GOT3 (cell line): ENCODE results near the gene CEP63.
"Not testable (repeated sequence)": the region's sequence is repeated elsewhere in the genome, so short reads cannot be mapped to it uniquely, and the experiment has no call there.

Experiments
- DNase-seq: peaks from one replicate; lab custom pipeline; 2025; ENCODE audit warnings: mixed read lengths; lab: John Stamatoyannopoulos, UW

Gene CEP63

DNA sequence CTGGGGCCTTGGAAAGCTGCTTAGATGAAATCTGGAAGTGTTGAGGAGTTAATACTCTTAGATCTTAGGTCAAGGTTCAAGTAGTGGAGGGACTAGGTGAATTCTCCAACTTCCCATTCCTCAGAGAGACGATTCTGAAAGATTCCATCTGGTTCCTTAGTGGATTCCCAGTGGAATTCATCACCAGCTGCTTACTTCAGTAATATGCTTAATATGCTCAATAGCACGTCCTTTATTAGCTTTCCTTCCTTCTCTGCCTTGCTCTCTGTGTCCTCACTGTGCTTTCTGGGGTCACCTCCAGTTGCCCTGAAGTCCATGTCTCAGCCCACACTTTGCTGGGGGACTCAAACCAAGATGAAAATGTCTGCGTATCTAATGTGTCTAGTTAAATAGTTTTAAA is 31.0 kb downstream of the CEP63 start:
- no peak for DNase-seq

DNA sequence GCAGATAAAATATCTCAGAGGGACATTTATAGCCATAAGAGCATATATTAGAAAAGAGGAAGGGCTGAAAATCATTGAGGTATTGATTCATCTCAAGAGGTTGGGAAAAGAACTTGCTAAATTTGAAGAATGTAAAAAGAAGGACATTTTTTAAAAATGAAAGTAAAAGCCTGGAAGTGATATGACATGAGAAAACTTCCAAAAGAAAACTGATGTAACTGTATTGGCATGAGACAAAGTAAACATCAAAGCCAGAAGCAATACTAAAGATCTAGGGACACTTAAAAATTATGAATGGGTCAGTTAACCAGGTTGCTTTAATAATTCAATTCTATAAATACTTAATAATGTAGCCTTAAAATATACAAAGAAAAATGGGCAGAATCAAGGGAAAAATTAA is 31.9 kb downstream of the CEP63 start:
- DNase-seq = no peak

DNA sequence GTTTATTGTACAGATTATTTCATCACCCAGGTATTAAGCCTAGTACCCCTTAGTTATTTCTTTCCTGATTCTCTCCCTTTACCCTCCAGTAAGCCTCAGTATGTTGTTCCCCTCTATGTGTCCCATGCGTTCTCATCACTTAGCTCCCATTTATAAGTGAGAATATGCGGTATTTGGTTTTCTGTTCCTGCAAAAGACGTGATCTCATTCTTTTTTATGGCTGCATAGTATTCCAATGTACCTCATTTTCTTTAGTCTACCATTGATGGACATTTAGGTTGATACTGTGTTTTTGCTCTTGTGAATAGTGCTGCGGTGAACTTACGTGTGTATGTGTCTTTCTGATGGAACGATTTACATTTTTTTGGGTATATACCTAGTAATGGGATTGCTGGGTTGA is 36.7 kb downstream of the CEP63 start:
- no peak for DNase-seq

DNA sequence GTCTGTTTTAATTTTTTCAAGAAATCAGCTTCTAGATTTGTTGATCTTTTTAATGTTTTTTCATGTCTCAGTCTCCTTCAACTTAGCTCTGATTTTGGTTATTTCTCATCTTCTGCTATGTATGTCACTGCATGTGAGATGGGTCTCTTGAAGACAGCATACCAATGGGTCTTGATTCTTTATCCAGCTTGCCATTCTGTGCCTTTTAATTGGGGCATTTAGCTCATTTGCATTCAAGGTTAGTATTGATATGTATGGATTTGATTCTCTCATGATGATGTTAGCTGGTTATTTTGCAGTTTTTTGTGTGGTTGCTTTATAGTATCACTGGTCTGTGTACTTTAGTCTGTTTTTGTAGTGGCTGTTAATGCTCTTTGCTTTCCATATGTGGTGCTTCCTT is 39.4 kb downstream of the CEP63 start:
- DNase-seq = no peak

DNA sequence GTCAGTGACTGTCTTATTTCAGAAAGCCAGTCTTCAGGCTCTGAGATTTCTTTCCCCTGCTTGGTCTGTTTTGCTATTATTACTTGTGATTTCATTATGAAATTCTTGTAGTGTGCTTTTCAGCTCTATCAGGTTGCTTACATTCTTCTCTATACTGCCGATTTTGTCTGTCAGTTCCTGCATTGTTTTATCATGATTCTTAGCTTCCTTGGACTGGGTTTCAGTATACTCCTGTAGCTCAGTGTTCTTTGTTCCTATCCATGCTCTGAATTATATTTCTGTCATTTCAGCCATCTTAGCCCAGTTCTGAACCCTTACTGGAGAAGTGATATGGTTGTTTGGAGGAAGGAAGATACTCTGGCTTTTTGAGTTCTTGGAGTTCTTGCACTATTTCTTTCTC is 40.5 kb downstream of the CEP63 start:
- no peak for DNase-seq

DNA sequence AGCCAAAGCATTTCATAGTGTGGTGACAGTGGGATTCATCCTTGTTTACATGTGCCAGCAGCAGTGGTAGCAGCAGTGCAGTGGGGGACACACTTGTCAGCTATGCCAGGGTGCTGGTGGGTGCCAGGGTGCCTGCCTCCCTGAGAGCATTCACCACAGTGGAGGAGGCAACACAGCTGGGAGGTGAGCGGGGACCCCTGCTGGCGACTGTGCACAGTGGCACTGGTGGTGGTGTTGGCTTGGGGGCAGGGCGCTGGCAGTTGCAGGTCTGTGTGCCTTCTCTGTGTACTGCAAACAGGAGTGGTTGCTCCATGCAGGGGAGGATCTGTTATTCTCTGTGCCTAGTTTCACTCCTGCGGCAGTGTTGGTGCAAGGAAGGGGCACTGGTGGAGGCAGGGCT is 41.2 kb downstream of the CEP63 start:
- DNase-seq = no peak

DNA sequence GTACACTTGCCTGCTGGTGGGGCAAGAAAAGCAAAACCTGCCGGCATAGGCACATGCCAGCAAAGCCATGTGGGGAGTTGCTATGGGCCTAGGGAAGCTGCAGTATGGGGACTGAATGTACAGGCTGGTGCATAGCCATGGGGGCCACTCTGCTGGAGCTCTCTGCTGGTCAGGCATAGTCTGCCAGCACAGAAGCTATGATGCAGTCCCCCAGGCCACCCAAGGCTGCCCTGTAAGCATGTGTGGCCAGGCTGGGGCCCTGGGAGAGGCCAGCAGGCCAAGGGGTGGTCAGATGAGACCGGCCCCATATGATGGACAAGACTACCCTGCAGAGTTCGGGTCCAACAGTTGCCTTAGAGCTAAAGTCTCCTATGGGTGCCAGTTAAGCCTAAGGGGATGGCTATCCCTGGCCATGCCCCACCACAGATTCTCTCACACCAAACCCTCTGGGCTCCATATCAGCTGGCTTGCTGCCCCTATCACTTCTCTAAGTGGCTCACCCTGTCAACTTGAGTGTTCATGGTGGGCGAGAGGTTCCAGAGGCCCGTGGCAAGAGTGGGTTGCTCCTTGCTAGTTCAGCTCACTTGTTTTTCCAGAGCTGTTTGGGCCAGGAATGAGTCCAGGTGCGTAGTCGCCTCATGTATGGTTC is 41.8 kb downstream of the CEP63 start:
- DNase-seq = no peak

DNA sequence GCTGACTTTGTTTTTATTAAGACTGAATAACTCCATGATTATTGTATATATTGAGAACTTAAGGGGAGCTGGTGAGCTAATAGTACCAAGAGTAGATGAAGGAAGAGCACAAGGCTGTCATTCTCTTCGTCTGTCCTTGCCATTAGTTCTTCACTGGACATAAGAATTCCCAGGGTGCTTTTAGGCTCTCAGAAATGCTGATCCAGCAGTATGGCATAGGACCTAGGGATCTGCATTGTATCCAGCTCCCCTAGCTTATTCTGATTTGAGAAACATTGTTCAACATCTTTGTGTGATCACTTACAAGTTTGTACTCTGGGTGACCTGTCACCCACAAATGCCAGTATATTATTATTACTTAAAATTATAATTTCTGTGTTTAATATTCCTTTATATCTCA is 47.6 kb downstream of the CEP63 start:
- DNase-seq = no peak

DNA sequence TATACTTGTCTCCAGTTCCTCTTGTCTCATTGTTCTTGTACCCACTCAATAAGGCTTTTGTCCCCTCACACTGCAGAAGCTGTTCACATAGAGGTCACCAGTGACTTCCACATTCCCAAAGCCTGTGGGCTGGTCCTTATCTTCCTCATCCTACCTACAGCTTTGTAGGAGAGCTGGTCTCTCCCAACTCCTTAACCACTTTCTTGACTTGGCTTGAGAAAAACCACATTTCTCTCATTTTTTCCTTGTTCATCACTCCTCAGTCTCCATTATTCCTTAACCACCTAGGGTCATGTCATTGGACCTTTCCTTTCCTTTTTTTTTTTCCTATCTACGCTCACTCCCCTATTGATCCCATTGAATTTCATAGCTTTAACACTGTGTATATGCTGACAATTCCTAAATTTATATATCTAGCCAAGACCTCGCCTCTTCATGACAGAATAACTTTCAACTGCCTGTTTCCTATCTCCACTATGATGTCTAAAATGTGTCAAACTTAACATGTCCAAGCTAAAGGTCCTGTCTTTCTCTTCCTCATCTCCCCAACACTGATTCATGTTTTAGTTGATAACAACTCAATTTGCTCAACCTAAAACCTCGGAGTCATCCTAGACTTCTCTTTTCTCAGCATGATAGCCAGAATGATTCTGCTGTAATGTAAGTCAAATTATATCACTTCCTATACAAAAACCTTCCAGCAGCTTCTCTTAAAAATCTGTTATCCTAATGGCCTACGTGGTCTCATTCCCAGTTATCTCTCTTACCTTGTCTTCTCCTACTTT is 49.5 kb downstream of the CEP63 start:
- no peak for DNase-seq

DNA sequence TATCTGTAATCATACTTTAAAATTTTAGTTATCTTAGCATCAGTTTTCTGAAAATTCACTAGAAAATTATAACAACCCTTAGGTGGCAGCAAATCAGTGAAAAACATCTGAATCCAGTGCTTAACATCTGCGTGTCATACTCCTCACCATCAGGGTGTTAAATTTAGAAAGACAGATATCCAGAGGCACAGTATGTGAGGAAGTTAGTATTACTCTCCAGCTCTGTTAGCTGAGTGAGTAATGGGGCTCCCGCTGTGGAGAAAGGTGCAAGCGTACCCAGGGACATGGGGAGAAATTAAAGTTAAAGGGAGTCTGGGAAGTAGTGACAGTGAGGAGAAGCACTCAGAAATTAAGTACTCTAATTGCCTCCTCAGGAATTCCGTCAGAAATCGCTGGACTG is 50.9 kb downstream of the CEP63 start:
- no peak for DNase-seq

DNA sequence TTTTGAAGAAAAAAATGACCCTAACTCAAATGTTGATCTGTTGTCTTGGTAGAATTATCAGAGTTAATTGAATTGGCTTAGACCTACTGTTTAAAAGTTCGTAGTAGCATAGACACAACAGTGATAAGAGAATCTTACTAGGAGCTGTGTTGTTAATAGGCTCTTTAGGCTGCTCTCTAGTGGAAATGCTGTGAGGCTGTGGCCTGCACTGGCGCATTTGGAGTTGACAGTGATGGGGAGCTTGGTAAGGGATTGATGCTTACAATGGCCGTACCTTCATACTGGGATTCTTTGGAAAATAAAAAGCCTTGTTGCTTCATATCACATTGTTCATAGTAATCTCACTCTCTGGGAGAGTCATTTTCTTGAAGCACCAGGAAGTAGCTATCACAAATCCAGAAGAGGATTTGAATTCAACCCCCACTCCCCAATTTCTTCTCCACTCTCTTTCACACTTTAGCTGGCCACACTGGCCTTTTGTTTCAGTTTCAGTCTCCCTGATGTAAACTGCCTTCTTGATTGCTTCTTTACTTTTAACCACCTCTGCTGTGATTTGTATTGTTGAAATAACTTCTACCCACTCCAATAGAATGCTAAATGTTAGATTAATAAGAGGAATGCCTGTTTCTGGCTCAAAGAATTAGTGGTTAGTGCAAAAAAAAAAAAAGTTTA is 56.6 kb downstream of the CEP63 start:
- no peak for DNase-seq

DNA sequence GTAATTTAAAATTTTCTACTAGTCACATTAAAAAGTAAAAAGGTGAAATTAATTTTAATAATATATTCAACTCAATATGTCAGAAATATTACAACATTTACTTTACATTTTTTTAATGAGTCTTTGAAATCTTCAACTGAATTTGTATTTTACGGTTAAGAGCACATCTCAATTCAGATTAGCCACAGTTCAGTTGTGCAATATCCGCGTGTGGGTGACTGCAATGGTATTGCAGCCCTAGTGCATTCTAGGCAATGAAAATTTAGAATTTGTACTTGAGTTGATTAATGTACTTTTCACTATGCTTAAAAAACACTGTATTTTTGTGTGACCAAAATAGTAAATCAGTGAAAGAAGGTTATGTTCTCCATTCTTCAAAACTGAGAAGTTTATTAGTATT is 57.3 kb downstream of the CEP63 start:
- DNase-seq = no peak

DNA sequence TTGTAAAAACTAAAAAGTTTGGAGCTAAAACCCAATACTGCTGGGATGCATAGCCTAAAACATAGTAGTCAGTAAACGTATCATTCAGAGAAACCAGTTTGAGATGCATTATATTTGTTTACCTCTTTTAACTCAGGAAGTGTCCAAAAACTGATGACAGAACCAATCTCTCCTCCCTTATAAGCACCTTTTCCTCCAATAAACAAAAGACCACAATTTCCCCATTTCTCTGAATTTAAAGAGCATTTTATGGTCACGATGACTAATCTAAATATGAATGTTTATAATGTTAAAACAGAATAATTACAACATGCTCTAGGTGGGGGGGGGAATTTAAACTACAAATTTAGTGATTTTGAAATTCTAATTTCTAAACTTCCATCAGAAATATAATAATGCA is 58.5 kb downstream of the CEP63 start:
- DNase-seq = no peak

DNA sequence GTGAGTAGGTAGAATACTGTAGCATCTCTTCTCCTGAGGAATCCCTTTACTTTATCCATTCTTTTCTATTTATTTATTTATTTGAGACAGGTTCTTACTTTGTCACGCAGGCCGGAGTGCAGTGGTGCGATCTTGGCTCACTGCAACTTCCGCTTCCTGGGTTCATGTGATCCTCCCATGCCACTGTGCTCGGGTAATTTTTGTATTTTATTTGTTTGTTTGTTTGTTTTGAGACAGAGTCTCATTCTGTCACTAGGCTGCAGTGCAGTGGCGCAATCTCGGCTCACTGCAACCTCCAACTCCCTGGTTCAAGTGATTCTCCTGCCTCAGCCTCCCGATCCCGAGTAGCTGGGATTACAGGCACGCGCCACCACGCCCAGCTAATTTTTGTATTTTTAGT is 58.9 kb downstream of the CEP63 start:
- not testable (repeated sequence) for DNase-seq

DNA sequence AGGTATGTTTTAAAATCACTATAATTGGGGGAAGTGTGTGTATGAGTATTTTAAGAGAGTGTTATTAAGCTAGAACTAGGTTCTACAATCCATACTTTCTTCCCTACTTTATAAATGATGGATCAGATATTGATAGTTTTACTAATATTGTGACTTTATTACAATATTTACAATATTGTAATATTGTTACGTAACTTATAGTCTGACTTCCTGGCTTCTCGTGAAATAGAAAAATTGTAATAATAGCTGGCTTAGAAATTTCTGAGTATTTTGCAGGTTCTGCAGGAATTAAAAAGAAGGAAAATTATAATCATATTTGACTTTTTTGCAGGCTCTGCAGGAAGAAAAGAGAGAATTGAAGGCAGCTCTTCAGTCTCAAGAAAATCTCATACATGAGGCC is 60.0 kb downstream of the CEP63 start:
- no peak for DNase-seq

DNA sequence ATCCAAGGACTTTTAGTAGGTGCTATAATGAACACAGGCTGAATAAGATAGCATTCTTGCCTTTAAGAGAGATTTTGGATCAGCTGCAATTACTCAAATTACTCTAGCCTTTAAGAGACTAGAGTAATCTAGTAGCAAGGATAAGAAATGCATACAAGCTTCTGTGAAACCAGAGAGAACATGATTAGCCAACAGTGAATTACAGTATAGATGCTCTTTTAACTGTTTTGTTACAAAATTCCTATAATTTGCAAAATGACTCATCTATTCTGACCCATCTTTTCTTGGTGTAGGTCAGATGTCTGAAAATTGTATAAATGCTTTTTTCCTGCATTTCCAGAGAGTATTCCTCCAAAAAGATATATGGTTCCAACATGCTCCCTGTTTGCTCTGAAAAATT is 66.9 kb downstream of the CEP63 start:
- no peak for DNase-seq

DNA sequence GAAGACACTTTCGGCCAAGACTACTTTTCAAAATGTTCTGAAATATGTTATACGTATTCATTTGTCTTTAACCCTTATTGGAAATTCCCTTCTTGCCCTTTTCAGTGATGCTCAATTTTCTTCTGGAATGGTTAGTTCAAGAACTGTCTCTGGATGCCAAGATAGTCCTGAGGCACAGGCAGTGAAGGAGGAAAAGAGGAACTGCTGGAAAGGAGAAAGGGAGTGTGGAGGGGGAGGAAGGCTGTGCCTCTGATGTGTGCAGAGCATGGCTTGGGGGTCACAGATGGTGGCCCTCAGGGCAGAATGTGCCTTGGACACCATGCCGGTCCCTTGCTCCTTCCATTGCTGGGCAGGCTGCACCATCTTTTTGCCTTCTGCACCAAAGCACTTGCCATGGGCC is 73.7 kb downstream of the CEP63 start:
- DNase-seq = no peak

DNA sequence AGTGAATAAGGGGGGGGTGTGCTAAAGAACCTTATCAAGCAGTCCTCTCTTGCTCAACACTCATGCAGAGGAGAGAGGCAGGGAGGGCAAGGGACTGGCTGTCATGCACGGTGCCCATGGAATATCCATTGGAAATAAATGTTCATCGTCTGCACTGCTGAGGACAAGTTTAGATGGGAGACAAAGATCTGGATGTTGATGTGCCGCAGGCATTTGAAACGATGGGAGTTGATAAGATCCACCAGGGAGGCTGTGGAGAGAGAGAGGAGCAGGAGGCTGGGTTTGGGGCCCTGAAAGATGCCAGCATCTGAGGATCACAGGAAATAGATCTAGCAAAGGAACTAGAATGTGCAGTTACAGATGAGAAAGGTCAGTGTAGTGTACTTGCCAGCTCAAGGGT is 76.2 kb downstream of the CEP63 start:
- DNase-seq = no peak

DNA sequence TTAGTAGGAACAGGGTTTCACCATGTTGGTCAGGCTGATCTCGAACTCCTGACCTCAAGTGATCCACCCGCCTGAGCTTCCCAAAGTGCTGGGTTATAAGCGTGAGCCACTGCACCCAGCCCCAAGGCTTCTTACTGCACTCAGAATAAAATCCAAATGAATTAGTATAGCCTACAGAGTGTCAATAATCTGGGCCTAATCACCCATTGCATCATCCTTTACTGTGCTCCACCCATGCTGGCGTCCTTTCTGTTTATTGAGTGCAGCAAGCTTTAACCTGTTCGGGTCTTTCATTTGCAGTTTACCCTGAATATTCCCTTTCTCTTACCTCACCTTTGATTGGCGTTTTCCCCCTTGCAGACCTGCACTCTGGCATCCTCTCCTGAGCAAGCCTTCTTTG is 77.7 kb downstream of the CEP63 start:
- DNase-seq = no peak

DNA sequence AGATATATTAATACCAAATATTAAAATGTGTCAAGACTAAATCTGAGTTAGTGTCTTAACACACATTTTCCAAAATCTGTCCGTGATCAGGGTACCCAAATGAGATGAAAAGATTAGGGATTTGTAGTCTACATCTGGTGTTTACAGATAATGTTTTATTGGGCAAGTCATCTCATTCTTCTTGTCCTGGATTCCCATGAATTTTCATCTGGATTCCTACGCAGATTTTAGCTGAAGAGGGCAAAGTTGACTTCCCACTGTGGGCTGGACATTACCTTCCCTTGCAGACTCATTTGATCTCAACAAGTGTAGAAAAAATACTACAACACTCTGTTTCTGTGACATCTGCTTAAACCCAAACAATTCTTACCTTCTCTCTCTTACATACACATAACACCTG is 79.1 kb downstream of the CEP63 start:
- no peak for DNase-seq

DNA sequence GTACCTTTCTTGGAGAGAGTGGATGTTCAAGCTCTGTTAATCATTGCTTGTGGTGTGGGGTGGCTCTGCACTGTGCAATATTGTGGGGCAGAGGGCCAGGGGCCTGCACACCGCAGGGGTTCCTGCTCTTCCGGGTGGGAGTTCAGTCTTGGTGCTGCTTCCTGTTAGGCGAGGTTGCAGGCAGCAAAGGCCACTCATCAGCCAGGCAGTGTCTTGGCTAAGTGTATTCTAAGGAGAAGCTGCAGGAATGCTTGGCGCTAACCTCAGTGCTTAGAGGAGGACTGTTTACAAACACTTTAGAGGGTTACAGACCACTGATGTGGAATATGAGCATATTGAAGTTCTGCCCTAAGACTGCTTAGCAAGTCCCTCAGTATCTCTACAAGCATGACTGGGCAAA is 81.7 kb downstream of the CEP63 start:
- no peak for DNase-seq

DNA sequence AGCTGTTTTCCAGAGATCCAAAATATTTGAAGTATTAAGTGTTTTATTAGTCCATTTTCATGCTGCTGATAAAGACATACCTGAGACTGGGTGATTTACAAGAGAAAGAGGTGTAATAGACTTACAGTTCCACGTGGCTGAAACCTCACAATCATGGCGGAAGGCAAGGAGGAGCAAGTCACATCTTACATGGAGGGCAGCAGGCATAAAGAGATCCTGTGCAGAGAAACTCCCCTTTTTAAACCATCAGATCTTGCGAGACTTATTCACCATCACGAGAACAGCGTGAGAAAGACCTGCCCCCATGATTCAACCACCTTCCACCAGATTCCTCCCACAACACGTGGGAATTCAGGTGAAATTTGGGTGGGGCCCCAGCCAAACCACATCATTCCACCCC is 82.9 kb downstream of the CEP63 start:
- DNase-seq = no peak

DNA sequence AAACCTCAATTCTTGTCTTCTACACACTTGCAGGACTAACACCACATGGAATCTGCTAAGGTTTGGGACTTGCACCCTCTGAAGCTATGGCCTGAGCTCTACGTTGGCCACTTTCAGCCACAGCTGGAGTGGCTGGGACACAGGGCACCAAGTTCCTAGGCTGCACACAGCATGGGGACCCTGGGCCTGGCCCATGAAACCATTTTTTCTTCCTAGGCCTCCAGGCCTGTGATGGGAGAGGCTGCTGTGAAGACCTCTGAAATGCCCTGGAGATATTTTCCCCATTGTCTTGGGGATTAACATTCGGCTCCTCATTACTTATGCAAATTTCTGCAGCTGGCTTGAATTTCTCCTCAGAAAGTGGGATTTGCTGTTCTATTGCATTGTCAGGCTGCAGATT is 84.0 kb downstream of the CEP63 start:
- DNase-seq = not testable (repeated sequence)
